ENCODE data around the gene C2orf74. TPM values are rescaled to one million over a fixed set of nuclear protein-coding genes. Genes with fewer than 3 reads are reported as not detected.
"Not testable (repeated sequence)": the region's sequence is repeated elsewhere in the genome, so short reads cannot be mapped to it uniquely, and the experiment has no call there.

C2orf74 gene
- polyA plus RNA-seq, 1 experiment, result 6.5 TPM

DNA sequence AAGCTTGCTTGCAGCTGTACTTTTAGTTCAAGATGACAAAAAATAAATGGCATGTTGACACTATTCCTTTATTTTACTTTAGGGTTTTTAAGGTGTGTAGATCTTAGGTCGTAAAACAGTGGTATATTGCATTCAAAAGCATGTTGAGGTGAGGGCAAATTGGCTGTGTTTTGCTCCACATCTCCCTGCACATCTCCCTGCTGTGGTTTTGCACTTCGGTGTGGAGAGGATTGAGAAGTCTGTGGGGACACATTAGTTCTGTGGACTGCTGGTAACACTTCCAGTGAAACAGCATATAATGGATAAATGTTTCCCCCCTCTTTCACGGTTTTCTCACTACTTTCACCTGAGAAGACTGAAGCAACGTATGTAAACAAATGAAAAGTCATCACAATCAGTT lies 25.1 kb downstream of the C2orf74 start:
- ChIA-PET POLR2A (interaction anchor here (0.5 kb wide), 1 partner anchor 11 kb away, joined by 15 read pairs; no protein-coding TSS in a partner anchor), CTCF (interaction anchor here (0.6 kb wide), 1 partner anchor 715 kb away, joined by 4 read pairs; no protein-coding TSS in a partner anchor)
- Histone ChIP-seq H3K36me3 (ENCODE audit: control insufficient read depth, insufficient read depth, low read length) (peaks cover 23% of the 10 kb centered on the region), H3K4me3 (ENCODE audit: low read depth, low read length) (no peak overlapping the region), H3K27me3 (ENCODE audit: control insufficient read depth, insufficient read depth, low read length) (no peaks in the 10 kb centered on the region)
- DNase-seq (ENCODE audit: low read depth), result no peak
- TF ChIP-seq, protein P1, sequence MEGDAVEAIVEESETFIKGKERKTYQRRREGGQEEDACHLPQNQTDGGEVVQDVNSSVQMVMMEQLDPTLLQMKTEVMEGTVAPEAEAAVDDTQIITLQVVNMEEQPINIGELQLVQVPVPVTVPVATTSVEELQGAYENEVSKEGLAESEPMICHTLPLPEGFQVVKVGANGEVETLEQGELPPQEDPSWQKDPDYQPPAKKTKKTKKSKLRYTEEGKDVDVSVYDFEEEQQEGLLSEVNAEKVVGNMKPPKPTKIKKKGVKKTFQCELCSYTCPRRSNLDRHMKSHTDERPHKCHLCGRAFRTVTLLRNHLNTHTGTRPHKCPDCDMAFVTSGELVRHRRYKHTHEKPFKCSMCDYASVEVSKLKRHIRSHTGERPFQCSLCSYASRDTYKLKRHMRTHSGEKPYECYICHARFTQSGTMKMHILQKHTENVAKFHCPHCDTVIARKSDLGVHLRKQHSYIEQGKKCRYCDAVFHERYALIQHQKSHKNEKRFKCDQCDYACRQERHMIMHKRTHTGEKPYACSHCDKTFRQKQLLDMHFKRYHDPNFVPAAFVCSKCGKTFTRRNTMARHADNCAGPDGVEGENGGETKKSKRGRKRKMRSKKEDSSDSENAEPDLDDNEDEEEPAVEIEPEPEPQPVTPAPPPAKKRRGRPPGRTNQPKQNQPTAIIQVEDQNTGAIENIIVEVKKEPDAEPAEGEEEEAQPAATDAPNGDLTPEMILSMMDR (IDR thresholded peaks at IDR 0.05; ENCODE audit: insufficient read depth, low read depth, low read length), result no peak

- CTCF ChIA-PET, result no interaction called here
- TF ChIP-seq, protein P1 (IDR thresholded peaks at IDR 0.05; ENCODE audit: insufficient read depth, low read depth, low read length), result no peak
- no peak for DNase-seq (ENCODE audit: low read depth)
- no peaks in the 10 kb centered on the region for H3K27me3 ChIP-seq (ENCODE audit: control insufficient read depth, insufficient read depth, low read length)
- peaks cover 4% of the 10 kb centered on the region for H3K36me3 ChIP-seq (ENCODE audit: control insufficient read depth, insufficient read depth, low read length)
- H3K4me3 ChIP-seq (ENCODE audit: low read depth, low read length), result no peak overlapping the region
- POLR2A ChIA-PET, result no interaction called here
Observed at GRCh38 chr2:61193670-61194561, 31.9 kb downstream of the C2orf74 start.

DNA sequence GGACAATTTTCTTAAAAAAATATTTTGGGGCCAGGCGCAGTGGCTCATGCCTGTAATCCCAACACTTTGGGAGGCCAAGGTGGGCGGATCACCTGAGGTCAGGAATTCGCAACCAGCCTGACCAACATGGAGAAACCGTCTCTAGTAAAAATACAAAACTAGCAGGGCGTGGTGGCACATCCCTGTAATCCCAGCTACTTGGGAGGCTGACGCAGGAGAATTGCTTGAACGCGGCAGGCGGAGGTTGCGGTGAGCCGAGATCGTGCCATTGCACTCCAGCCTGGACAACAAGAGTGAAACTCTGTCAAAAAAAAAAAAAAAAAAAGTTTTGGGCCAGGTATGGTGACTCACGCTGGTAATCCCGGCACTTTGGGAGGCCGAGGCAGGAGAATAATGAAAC lies 32.7 kb downstream of the C2orf74 start:
- H3K36me3 ChIP-seq (ENCODE audit: control insufficient read depth, insufficient read depth, low read length); DNase-seq (ENCODE audit: low read depth); H3K27me3 ChIP-seq (ENCODE audit: control insufficient read depth, insufficient read depth, low read length); POLR2A ChIA-PET; CTCF ChIA-PET; H3K4me3 ChIP-seq (ENCODE audit: low read depth, low read length): not testable (repeated sequence)

- TF ChIP-seq, protein P1 (IDR thresholded peaks at IDR 0.05; ENCODE audit: insufficient read depth, low read depth, low read length), result no peak
- ChIA-PET POLR2A (no interaction called here), CTCF (interaction anchor here (0.7 to 1.9 kb wide), 3 partner anchors 11 to 13 kb away, joined by 3 to 6 read pairs (median 4); no protein-coding TSS in a partner anchor)
- no peaks in the 10 kb centered on the region for H3K27me3 ChIP-seq (ENCODE audit: control insufficient read depth, insufficient read depth, low read length)
- DNase-seq (ENCODE audit: low read depth), result no peak
- H3K4me3 ChIP-seq (ENCODE audit: low read depth, low read length), result no peak overlapping the region
- H3K36me3 ChIP-seq (ENCODE audit: control insufficient read depth, insufficient read depth, low read length), result peaks cover 2% of the 10 kb centered on the region
Observed at GRCh38 chr2:61196671-61197070, 34.7 kb downstream of the C2orf74 start.

GRCh38 chr2:61205132-61205531 lies 43.1 kb downstream of the C2orf74 start:
- Histone ChIP-seq H3K27me3 (ENCODE audit: control insufficient read depth, insufficient read depth, low read length) (no peaks in the 10 kb centered on the region), H3K4me3 (ENCODE audit: low read depth, low read length) (no peak overlapping the region), H3K36me3 (ENCODE audit: control insufficient read depth, insufficient read depth, low read length) (peaks cover 6% of the 10 kb centered on the region)
- TF ChIP-seq, protein P1 (IDR thresholded peaks at IDR 0.05; ENCODE audit: insufficient read depth, low read depth, low read length), result no peak
- no peak for DNase-seq (ENCODE audit: low read depth)
- ChIA-PET CTCF (no interaction called here), POLR2A (no interaction called here)
